Middle frontal gyrus (tissue), 1 donor: ENCODE data around the gene ASTN1.

Experiments
- DNase-seq: peaks from one replicate; pipeline ENCODE4 v3.0.0-alpha.2; 2015; ENCODE audit warnings: low spot score; ENCODE audit errors: extremely low spot score

ASTN1 gene

DNA sequence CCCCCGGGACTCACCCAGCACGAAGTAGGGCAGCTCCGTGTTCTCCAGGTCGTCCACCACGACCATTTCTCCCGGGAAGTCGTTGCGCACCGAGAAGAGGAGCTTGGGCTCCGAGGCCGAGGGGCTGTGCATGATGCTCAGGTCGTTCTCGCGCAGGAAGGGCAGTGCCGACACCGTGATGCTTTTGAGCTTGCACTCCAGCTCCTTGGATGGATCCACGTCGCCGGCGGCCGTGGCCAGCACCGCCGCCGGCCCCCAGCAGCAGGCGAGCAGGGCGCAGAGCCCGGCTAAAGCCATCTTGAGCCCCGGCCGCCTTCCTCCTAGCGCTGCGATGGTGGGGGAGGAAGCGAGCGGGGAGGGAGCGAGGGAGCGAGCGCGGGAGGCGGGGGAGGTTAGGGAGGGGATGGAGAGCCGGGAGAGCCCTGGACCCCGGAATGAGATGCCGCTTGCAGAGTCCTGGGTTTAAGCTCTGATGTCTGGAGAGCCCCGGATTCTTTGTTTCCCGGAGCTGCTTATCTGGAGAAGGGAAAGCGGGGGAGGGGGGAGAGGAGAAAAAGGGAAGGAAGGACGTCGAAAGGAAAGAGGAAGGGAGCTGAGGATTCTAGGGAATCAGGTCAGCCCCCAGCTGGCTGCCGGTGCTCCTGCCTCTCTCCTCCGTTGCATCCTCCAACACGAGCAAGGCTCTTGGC is at the start of gene ASTN1:
Gene ASTN1 (minus strand): TSS at position 333 of the 689 bp plus-strand sequence. CDS start 36 bp downstream, at position 297.
- DNase-seq: no peak

DNA sequence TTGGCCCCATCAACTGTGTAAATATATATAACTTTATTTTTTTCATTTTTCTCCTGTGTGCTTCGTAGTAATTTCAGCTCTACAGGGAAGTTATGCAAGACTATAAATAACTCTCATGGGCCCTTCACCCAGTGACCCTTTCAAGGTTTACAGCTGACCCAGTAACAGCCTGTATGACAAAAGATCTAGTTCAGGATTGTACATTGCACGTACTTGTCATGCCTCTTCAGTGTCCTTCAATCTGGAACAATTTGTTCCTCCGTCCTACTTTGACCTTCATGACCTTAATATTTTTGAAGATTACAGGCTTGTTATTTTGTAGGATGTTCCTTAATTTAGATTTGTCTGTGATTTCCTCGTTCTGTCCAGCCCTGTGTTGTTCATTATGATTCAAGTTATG is 46.7 kb upstream of the ASTN1 start:
- DNase-seq: no peak

DNA sequence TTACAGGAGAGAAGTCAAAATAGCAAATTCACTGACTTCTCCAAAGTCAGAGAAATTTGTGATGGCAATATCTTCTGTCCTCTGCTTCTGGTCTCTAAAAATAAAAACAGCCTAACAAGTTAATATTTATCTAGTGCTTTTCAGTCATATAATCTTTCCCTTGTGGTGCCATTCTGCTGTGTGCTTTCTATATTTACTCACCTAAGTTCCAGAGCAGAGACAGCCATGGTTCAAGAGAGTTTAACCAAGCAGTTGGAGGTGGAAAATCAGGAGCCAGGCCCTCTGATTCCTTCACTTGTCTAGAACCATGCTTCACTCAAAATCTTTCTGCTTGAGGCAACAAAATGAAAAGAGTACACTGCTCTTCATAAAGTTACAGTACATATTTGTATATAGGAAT is 45.6 kb upstream of the ASTN1 start:
- no peak for DNase-seq

DNA sequence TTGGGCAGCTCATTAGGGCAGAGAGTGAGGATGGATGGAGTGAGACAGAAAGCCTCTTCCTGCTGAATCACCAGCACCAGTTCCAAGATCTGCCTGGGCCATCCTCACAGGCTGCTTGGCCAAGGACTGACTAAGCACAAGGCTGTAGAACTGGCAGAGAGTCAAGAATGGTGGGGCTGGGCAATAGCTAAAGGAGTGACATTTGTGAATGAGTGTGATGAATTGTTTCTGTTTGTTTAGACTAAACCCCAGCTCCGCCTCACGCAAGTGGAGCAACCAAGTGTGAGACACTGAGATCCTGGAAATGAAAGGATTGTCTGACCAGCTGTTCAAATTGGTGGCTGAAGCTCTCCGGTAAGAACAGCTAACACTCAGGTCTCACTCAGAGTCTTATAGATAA is 44.8 kb upstream of the ASTN1 start:
- DNase-seq: peak; percentile 30

DNA sequence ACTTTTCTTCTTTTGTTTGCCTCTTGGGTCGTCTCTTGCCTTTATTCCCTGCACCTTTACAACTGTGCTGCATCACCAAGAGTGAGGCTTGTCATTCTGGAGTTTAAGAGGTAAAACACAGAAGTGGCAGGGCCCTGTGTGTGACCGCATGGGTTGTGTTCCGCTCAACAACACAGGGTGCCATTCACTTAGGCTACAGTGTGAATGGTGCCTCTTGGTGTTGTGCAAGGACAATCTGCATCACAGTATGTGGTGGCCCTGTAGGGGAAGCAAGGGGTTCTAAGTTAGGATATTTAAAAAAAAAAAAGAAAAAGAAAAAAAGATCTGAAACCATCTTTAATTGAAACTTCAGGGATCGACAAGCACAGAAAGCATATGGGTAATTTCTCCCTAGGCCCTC is 44.4 kb upstream of the ASTN1 start:
- no peak for DNase-seq

DNA sequence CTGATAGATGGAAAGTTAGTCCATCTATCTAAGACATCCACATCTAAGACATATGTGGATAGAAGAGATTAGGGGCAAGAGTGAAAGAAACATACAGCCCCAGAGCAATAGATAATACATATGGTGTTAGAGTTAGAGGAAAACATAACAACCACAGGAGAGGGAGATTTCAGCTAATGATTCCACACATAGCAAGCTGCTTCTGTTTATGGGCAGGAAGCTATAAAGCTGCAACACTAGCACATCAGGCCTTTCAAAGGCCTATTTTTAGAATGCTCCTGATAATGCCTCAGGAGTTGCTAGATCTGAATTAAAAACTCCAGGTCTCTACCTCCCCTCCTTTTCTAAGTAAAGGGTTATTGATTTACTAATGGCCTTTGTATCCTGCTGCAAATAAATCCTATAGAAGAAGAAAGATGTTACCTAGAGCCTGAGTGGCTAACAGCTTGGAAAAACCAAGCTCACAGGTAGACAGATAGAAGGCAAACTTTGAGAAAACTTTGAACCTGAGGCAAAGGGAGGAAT is 42.4 kb upstream of the ASTN1 start:
- DNase-seq: no peak

DNA sequence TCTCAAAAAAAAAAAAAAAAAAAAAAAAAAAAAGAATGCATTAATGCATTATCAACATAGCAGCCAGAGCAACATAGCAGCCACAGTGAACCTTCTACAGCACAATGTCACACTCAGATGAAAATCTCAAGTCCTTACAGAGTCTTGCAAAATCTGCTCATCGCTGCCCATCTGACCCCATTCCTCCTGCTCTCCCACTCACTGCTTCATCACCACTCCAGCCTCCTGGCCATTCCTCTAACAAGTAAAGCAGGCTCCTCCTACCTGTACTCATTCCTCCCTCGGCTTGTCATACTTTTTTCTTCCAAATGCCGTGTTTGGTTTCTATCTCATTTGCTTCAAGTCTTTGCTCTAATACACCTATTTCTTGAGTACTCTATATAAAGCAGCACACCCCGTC is 35.8 kb upstream of the ASTN1 start:
- DNase-seq: no peak

DNA sequence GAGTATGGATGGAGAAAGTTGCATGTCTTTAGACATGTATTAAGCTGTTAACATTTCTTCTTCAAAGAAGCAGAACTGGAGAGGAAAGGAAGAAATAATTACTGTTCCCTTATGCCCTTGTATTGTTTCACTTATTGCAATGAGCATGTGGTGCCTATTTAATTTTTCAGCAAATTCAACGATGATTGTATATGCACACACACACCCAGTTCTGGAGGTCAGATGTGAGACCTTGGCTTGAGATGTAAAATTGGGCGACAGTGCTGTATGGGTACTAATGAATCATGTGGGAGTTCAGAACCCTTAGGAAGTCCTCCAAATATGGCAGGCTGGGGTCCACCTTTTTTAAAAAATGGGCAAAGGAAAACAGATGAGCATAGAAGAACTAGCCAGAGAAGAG is 33.7 kb upstream of the ASTN1 start:
- DNase-seq: no peak

DNA sequence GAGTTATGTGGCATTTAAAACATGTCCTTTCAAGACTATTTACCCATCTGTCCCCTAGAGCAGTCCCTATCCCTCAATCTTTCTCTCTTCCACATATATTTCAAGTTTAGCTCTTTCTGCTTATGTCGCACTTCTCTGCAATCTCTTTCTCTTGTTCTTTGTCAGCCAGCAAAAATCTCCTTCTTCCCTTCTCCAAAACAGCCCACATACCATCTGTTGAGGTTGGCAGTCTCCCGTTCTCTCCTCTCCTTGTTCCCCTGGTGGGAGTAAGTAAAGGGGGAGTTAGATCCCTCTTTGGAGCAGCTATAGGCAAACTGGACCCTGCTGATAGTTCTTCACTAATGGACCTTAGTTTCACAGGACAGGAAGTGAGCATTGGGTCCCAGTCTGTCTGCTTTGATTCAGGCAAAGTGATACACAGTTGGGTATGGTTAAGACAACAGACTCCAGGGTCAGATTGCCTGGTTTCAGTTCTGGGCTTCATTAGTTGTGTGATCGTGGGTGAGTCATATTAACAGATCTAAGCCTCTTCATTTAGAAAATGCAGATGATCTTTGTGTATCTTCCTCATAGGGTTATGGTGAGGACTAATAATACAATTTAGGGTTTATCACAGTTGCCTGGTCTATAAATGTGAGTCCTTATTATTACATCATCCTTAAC is 25.9 kb upstream of the ASTN1 start:
- DNase-seq: no peak

DNA sequence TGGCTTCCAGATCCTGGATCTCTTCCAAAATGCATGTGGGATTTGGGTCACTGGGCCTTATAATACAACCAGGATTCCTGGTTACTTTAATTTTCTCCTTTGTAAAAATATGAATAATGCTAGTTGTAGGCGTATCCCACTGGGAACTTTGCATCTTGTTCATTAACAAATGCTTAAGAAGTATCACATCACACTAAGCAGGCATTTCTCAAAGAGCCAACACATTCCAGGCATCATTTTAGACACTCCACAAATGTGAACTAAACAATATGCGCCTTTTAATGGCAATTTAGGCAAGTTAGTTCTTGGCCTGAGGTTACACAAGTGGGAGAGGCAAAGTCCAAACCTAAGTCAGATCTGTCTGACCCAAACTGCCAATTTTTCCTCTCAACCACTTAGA is 22.1 kb upstream of the ASTN1 start:
- no peak for DNase-seq

DNA sequence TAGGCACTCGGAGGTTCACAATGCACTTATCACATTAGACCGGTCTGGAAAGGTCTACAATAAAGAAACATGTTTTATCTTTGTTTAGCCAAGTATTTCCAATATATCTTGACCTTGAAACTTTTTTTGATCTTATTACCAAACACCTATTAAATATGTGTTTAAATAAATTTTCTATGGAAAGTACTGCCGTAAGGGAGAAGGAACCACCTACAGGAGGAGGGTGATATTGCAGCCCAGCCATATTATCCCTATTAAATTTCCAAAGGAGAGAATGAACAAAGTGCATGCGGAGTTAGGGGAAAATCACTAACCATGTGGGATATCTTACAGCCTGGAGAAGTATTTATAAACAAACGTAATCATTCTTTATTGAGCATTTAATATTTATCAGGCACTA is 20.7 kb upstream of the ASTN1 start:
- no peak for DNase-seq

DNA sequence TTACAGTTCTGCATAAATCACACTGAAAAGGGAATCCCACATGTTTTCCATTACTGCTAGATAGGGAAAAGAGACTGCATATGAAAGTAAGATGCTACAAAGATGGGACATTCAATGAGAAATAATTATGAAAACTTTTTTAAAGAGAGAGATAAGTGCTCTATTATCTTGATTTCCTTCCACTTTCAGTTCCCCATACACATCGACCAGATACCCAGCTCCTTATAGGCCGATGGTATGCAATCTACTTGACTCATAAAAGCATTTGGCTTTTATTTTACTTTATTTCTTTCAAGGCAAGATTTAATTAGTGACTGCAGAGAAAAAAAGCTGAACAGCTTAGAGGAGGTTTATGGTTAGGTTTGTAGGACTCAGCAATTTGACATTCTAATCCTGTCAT is 19.3 kb upstream of the ASTN1 start:
- no peak for DNase-seq

DNA sequence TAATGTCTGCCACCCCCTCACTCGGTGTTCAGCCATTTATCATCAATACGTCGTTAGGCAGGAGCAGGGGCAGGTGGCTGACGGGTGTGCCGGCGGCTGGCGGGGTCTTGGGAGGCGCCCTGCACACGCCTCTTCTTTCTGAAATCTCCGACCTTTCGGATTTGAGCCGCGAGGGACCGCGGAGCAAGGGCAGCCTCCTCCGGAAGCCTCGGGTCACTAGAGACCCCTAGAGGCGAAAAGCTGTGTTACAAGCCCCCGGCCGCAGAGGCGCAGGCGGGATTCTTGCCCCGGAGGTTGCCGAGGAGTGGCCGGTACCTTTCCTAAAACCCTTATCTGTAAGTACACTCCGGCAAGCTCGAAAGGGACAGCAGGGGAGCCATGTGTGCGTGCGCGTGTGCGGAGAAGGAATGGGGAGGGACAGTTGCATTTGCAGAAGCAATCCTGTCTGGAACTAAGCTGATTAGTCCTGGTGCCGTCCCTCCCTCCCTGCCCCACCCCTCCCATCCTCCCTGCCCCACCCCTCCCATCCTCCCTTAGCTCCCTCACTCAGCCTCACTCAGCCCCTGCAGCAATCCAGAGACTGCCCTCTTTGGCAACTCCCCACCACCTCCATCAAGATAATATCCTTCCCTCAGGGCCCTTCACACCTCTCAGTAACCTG is 17.2 kb upstream of the ASTN1 start:
- DNase-seq: peak; percentile 65

DNA sequence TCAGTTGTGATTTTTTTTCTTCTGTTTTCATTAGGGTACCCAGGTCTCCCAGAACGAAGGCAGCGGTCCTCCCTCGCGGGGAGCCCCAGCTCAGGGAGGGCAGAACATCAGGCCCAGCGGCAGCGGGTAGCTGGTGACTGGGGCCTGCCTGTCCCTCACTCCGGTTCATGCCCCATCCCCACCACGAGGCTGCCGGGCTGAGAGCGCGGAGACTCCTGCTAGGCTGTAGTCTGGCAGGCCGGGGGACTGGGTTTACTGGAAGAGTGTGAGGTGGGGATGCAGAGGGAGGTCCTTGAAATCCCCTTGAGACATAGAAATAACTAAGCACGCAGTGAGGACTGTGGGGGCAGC is 16.7 kb upstream of the ASTN1 start:
- DNase-seq: no peak

DNA sequence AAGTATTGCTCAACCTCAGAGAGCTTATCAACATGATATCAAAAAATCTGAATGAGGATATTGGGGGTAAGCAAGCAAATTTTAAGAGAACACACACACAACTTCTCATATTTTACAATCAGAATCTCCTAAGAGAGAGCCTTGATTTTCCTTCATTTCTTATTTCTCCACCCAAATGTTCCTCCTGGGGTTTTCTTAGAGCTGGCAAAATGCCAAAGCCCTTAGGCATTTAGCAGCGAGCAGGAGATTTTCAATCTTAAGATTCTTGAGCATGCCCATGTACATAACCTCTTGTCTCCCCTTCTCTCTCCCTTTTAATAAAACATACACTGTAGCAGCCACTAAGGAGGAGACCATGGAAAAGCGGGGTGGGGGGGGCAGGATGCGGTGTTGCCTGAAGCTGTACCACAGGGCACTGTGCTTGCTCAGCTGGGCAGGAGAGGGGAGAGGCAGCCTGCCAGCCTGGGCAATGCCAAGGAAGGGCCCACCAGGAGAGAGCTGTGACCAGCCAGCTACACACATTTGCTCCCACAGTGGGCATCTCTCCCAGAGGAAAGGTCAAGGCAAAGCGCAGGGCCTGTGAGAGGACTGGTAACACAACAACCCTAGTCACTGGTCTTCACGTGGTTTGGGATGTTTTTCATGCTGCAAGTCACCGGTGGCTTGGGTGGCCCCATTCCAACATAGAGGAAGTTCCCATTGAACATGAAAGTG is 10.6 kb upstream of the ASTN1 start:
- peak; percentile 44 for DNase-seq

DNA sequence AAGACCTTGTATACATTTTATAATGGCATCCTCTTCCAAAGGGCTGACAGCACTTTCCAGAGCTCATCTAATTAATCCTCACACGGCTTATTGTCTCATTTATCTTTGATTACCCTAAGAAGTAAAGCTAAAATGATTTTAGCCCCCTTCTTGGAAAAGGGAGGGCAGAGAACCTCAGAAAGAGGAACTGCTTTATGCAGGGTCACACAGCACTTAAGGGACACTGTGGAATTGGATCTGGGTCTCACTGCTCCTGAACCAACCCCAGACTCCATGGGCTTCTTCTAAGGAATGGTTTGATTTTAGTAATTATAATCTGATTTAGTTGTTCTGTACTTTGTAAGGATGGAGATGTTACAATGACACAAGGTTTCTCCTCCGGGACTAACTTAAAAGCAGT is 9.5 kb upstream of the ASTN1 start:
- DNase-seq: no peak

DNA sequence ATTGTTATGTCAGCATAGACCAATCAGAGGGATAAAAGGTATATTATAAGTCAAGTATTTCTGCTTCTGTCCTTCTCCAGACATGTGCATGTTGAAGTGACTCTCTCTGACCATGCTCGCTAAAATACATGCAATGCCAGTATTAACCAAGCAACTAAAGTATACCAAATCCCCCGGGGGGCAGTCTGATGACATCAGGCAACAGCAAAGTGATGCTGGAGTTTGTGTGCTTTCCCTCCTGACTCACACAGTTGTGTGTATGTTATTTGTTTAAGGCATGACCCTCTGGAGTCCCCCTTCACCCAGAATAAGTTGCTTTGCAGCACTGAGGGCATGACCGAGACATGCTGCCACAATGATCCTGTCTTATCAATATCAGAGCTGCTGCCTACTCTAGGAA is 8.4 kb upstream of the ASTN1 start:
- no peak for DNase-seq

DNA sequence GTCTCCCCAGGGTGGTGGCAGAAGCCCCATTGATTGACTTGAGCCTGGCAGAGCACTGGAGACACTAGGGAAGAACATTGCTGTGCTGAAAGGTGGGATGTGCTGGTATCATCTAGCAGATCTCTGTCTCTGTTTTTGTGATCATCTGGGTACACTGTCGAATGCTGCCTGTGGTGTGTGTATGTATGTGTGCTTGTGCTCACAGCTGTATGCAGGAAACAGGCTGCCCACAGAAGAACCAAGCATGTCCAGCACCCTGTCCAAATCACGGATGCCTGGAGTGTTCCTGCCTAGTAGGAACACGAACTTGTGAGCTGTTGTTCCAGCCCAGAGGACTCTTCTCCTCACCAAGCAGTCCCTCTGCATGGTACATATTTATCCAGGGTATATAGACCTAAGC is 7.8 kb upstream of the ASTN1 start:
- DNase-seq: no peak

DNA sequence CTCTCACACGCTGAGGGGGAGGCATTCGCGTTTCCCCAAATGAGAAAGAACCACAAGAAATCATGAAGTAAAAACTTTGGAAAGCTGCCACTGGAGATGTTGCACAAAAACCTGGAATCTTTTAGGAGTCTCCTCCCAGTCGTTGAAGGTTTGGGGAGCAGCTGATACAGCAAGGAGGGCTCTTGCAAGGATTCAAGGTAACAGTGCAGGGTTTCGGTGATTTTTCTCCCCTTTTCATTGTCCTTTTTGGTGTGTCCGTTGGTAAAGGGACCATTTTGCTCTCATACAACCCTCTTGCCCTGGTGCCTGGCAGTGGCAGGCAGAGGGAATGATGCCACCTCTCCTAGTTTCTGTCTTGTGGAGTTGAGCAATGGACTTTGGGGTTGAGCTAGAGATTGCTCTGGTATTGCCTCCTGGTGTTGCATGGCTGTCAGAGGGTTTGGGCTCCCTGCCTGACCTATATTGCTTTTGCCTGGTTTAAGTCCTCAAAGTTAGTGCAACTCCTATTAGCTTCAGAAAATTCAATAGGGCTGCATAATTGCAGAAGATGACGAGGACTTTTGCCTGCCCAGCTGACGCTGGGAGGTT is 7.1 kb upstream of the ASTN1 start:
- peak; percentile 29 for DNase-seq

DNA sequence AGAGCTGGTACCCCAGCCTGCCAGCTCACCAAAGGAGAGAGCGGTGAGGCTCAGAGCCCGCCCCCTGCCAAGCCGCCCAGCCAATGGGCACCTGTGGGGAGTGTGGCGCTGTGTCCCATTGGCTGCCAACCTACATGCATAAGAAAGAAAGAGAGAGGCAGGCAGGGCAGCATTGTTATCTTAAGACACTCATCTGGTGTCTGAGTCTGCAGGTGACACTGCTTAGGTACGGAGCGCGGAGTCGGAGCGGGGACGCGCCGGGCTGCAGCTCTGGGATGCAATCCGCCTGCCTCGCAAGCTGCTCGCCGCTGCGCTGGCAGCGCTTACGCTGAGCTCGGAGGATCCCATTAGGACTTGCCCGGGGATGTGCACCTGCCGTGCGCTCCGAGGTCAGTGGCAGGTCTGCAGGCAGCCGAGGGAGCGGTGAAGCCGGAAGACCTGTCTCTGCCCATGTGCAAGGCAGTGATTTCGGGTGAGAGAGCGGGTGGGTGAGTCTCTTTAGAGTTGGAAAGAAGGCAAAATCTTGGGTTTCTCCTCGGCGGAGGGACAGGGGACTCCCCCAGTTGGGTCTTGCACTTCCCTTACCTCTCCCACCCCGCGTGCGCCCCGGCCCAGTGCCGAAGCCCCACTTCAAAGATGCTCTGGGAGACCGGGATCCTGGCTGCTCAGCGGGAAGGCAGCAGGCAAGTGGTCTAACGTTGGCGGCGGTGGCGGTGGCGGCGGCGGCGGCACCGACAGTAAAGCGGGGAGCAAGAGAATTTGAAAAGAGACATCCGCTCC is 6.4 kb upstream of the ASTN1 start, which contains the start of gene BRINP2:
Gene BRINP2 (plus strand): TSS at position 203 of the 780 bp plus-strand sequence. CDS start 58,919 bp downstream, outside the sequence.
- peak; percentile 85 for DNase-seq

DNA sequence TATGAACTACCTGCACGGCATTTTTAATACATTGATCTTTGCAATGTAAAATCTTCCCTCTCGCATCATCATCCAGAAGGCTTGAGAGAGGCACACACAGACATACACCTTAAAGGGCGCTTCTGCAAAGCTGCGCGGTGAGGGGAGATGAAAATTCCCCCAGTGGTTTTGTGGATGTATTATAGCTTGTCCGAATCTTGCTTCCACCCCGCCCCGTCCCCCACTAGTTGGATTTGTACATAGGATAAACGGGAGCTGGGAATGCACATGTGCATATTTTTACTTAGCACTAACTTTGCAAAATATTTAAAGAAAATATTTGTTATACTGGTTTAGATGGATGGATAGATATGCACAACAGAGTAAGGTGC is 542 bp upstream of the ASTN1 start:
- no peak for DNase-seq
